Uterus (tissue), 2 donors: ENCODE data around the gene G2E3.

Experiments used
- CTCF ChIP-seq, 4 experiments: fragments of 200-600 bp in 2 of 4; fragments of 450-650 bp in 2 of 4; sonication (generic) in 2 of 4; IDR thresholded peaks; one replicate each; pipeline ENCODE4 v1.5.1; 2016 to 2019; ENCODE audit warnings: antibody characterized with exemption in 4 of 4, mild to moderate bottlenecking in 2 of 4, moderate library complexity in 1 of 4
- POLR2A ChIP-seq, 2 donors: fragments of 450-650 bp; IDR thresholded peaks; one replicate each; pipeline ENCODE4 v1.6.1; 2016; ENCODE audit warnings: antibody characterized with exemption in 2 of 2, mild to moderate bottlenecking in 1 of 2, moderate library complexity in 1 of 2

GRCh38 chr14:30584058-30584630 lies 25.2 kb downstream of the G2E3 start:
- TF ChIP-seq CTCF (IDR thresholded peaks at IDR 0.05) = no peak
- TF ChIP-seq POLR2A (IDR thresholded peaks at IDR 0.05) = no peak
